PC-3 (cell line): ENCODE measurements around the gene ADAM19. TPM values are rescaled to one million over a fixed set of nuclear protein-coding genes. Genes with fewer than 3 reads are reported as not detected.

Experiments
- ATAC-seq: fragments of 200-7000 bp; cut with Tn5 transposase; 2 replicates; pipeline ENCODE4 v1.9.1; 2020; ENCODE audit warnings: mild to moderate bottlenecking, moderate library complexity
- BruUV-seq: library from RNA; stranded (reverse); fragments of 400-500 nt; replicated peaks from 2 replicates; lab custom pipeline; 2021; lab: Mats Ljungman, UMichigan
- CTCF ChIA-PET: fragments of 300-600 bp; sonication (Branson Sonifier 250); formaldehyde crosslinking; loops from one replicate; lab custom pipeline; 2022; ENCODE audit warnings: antibody characterized with exemption; lab: Charles Lee
- POLR2A ChIA-PET: fragments of 300-600 bp; sonication (Branson Sonifier 250); formaldehyde crosslinking; loops from one replicate; lab custom pipeline; 2022; ENCODE audit warnings: antibody characterized with exemption; ENCODE audit not compliant: unreplicated experiment; lab: Charles Lee
- DNase-seq: peaks from one replicate; pipeline ENCODE4 v3.0.0-alpha.2; 2015
- H2AFZ ChIP-seq: fragments of 300-600 bp; sonication (generic); 2 replicates; pipeline ENCODE4 v1.6.0; 2016; ENCODE audit warnings: antibody characterized with exemption, low read length
- H3F3A ChIP-seq: fragments of 300-600 bp; sonication (generic); one replicate; pipeline ENCODE4 v1.6.0; 2017; ENCODE audit warnings: antibody characterized with exemption, low read length, control low read depth, mild to moderate bottlenecking; ENCODE audit not compliant: unreplicated experiment
- H3K27ac ChIP-seq: fragments of 300-600 bp; sonication (generic); 2 replicates; pipeline ENCODE4 v1.5.1; 2016; ENCODE audit warnings: mild to moderate bottlenecking, low read length
- H3K27me3 ChIP-seq: fragments of 300-600 bp; sonication (generic); 2 replicates; pipeline ENCODE4 v1.6.1; 2016; ENCODE audit warnings: low read length, mixed read lengths
- H3K36me3 ChIP-seq: fragments of 300-600 bp; sonication (generic); 2 replicates; pipeline ENCODE4 v1.6.1; 2016; ENCODE audit warnings: low read depth, mixed run types, low read length, mixed read lengths
- H3K4me1 ChIP-seq: fragments of 300-600 bp; sonication (generic); 2 replicates; pipeline ENCODE4 v1.5.1; 2016; ENCODE audit warnings: low read length; ENCODE audit not compliant: insufficient read depth
- H3K4me2 ChIP-seq: fragments of 300-600 bp; sonication (generic); 2 replicates; pipeline ENCODE4 v1.6.0; 2016; ENCODE audit warnings: low read length
- H3K4me3 ChIP-seq: fragments of 300-600 bp; sonication (generic); 2 replicates; pipeline ENCODE4 v1.5.1; 2016; ENCODE audit warnings: mild to moderate bottlenecking, low read length, mixed read lengths
- H3K79me2 ChIP-seq: fragments of 300-600 bp; sonication (generic); 2 replicates; pipeline ENCODE4 v1.6.1; 2017; ENCODE audit warnings: low read length, mixed read lengths
- H3K9ac ChIP-seq: fragments of 300-600 bp; sonication (generic); 2 replicates; pipeline ENCODE4 v1.6.0; 2016; ENCODE audit warnings: mild to moderate bottlenecking, low read length
- H3K9me2 ChIP-seq: fragments of 300-600 bp; sonication (generic); replicated peaks from 2 replicates; pipeline ENCODE4 v1.6.1; 2016; ENCODE audit warnings: mixed run types, low read length, mixed read lengths
- H3K9me3 ChIP-seq: fragments of 300-600 bp; sonication (generic); 2 replicates; pipeline ENCODE4 v1.6.1; 2016; ENCODE audit warnings: low read length, mixed read lengths
- H4K20me1 ChIP-seq: fragments of 300-600 bp; sonication (generic); 2 replicates; pipeline ENCODE4 v1.6.1; 2016; ENCODE audit warnings: low read length, mixed read lengths
- CTCF ChIP-seq: fragments of 300-600 bp; sonication (generic); conservative IDR thresholded peaks from 2 replicates; pipeline ENCODE4 v1.5.1; 2017; ENCODE audit warnings: antibody characterized with exemption, low read depth, mild to moderate bottlenecking, low read length
- EZH2 ChIP-seq: fragments of 300-600 bp; sonication (generic); IDR thresholded peaks from one replicate; pipeline ENCODE4 v1.6.1; 2017; ENCODE audit warnings: antibody characterized with exemption, mild to moderate bottlenecking, low read length; ENCODE audit not compliant: unreplicated experiment
- EZH2phosphoT487 ChIP-seq: fragments of 300-600 bp; sonication (generic); IDR thresholded peaks from 2 replicates; pipeline ENCODE4 v1.6.1; 2018; ENCODE audit warnings: mild to moderate bottlenecking, antibody characterized with exemption, low read length, borderline replicate concordance
- intact Hi-C: fragments of 100-400 bp; cut with micrococcal nuclease; formaldehyde crosslinking; loops from 2 replicates; pipeline ENCODE4 v1.9.0; 2023
- total RNA-seq: library from RNA; depleted of rRNA; stranded (reverse); fragments of >200 nt; gene quantifications from 2 replicates; pipeline ENCODE4 v1.2.3, GENCODE V29; 2014

Gene ADAM19
- total RNA-seq, 1 experiment from 2014 or later, result 115 TPM

- H3K27me3 ChIP-seq, result no peaks in the 10 kb centered on the region
- H3K9me3 ChIP-seq, result no peaks in the 10 kb centered on the region
- no peak overlapping the region for H3K4me3 ChIP-seq
- H3K4me1 ChIP-seq, result peaks cover 6% of the 10 kb centered on the region
- intact Hi-C loops, result no loop called here
- no peaks in the 10 kb centered on the region for H3K79me2 ChIP-seq
- BruUV-seq, result no TSS peak
- no peaks in the 10 kb centered on the region for H3F3A ChIP-seq
- ChIA-PET POLR2A (no interaction called here), CTCF (no interaction called here)
- DNase-seq (no peak), ATAC-seq (no peak)
- H3K9me2 ChIP-seq, result no peaks in the 10 kb centered on the region
- H3K9ac ChIP-seq, result no peak overlapping the region
- H3K4me2 ChIP-seq, result no peak overlapping the region
- TF ChIP-seq EZH2 (no peak), CTCF (no peak), EZH2phosphoT487 (no peak)
- no peaks in the 10 kb centered on the region for H4K20me1 ChIP-seq
- H3K36me3 ChIP-seq, result no peaks in the 10 kb centered on the region
- H2AFZ ChIP-seq, result no peak overlapping the region
- no peak overlapping the region for H3K27ac ChIP-seq
Observed at GRCh38 chr5:157458835-157459234, 116.7 kb downstream of the ADAM19 start.

- ATAC-seq (no peak), DNase-seq (no peak)
- Histone ChIP-seq H3K27ac (no peak overlapping the region), H3K36me3 (no peaks in the 10 kb centered on the region), H3F3A (no peaks in the 10 kb centered on the region), H3K9ac (no peak overlapping the region), H2AFZ (no peak overlapping the region), H3K9me2 (no peaks in the 10 kb centered on the region), H3K4me1 (no peaks in the 10 kb centered on the region; the same call in 1 of the 2 replicates), H4K20me1 (no peaks in the 10 kb centered on the region), H3K27me3 (no peaks in the 10 kb centered on the region), H3K4me3 (no peak overlapping the region), H3K4me2 (no peak overlapping the region), H3K9me3 (no peaks in the 10 kb centered on the region), H3K79me2 (no peaks in the 10 kb centered on the region)
- ChIA-PET POLR2A (no interaction called here), CTCF (no interaction called here)
- TF ChIP-seq EZH2phosphoT487 (no peak), CTCF (no peak), EZH2 (no peak)
- intact Hi-C loops, result no loop called here
- no TSS peak for BruUV-seq
Observed at GRCh38 chr5:157457391-157457790, 118.2 kb downstream of the ADAM19 start.

DNA sequence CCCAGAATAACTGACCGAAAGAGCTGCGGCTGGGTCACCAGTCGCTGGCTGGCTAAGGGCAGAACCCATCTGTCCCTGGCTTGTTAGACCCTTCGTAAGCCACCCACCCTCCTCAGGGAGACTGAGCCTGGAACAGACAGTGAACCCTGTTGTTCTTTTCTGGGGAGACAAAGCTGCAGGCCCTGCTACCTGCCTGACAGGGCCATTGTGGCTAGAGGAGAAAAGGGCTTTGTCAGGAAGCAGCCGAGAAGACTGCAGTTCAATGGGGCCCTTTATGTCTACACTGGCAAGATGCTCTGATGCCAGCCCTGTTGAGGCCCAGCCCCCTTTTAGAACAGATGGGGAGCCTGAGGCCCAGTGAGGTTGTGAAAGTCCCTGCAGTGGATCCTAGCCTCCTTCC lies 119.3 kb downstream of the ADAM19 start:
- Histone ChIP-seq H3K27ac (no peak overlapping the region), H3K9me2 (no peaks in the 10 kb centered on the region), H3K9me3 (no peaks in the 10 kb centered on the region), H3K4me2 (no peak overlapping the region), H3K36me3 (no peaks in the 10 kb centered on the region), H4K20me1 (no peaks in the 10 kb centered on the region), H3K9ac (no peak overlapping the region), H2AFZ (no peak overlapping the region), H3K4me3 (no peak overlapping the region), H3K27me3 (no peaks in the 10 kb centered on the region), H3K4me1 (no peaks in the 10 kb centered on the region; the same call in 1 of the 2 replicates), H3K79me2 (no peaks in the 10 kb centered on the region), H3F3A (no peaks in the 10 kb centered on the region)
- CTCF ChIA-PET, result no interaction called here
- intact Hi-C loops, result no loop called here
- BruUV-seq, result no TSS peak
- ATAC-seq, result no peak
- TF ChIP-seq EZH2phosphoT487 (no peak), EZH2 (no peak), CTCF (no peak)
- POLR2A ChIA-PET, result interaction anchor here (0.5 kb wide), 1 partner anchor 92 kb away, joined by 13 read pairs; no protein-coding TSS in a partner anchor
- DNase-seq, result no peak
